HG03095 (cell line): Measurements from ENCODE around the gene IER5L.

ENCODE experiments used
- ATAC-seq: cut with Tn5 transposase; IDR thresholded peaks from one replicate; pipeline ENCODE4 v1.9.1; 2021; ENCODE audit warnings: moderate library complexity; ENCODE audit not compliant: unreplicated experiment

The IER5L gene

DNA sequence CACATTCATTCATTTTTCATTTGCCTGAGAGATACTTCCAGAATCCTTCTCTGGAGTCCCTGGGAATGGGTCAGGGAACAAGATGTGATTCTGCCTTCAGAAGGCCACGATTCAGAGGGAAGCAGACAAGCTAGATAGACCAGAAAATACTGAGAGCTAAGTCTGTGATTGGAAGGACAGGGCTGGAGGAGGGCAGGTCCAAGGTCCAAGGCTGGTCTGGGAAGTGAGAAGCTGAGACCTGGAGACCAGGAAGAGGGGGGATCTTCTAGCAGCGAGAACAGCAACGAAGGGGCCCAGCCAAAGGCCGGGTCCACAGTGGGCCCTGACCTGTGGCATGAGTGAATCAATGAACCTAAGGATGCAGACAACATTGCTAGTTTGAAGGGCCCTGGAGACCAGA lies 4.1 kb upstream of the IER5L start:
- ATAC-seq: no peak

DNA sequence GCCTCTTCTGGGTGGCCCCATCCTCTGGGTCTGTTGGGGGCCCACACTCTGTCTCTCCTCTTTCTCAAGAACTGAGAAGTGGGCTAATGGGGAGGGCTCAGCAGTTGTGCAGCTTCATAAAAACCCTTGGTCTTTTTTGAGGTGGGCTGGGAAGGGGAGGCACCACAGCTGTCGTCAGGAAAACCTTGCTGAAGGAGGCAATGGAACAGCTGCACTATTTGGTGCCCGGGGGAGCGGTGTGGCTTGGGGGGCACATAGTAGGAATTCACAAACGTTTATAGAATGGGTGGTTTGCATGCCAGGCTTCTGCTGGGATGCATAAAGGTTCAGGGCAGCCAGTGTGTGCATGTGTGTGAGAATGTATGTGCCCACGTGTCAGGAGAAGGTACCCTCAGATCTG lies 3.2 kb upstream of the IER5L start:
- no peak for ATAC-seq

DNA sequence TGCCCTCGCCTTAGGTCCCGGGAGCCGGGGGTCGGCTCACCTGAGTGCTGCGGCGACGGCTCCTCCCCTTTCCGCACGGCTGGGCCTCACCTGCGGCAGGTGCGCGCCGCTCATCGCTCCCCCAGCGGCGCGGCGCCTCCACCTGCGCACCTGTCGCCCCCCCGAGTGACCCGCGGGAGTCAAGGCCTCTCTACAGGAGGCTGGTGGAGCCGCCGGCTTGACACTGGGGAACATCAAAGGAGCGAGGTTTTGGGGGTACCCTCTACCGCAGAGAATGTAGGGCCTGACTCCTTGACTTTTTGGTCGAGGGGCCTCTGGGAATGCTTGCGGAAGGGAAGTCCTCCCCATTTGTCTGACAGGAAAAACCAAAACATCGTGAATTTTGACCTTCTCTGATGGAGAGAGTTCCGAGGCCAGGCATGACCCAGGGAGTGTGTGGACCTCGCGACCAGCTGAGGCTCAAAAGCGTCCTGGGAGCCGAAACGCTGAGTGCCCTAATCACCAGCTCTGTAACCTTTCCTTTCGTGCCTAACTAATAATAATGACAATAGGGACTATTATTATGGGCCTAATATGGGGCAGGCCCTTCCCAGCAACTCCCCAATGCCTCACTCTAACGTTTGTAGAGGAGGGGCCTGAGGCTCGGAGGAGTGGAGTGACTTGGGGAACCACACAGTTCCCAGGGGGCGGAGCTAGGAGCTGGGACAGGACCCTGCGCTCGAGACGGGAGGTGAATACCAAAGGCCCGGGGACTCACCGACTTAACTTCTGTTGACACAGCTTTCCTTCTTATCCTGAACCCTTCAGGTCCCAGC lies 714 bp upstream of the IER5L start:
- ATAC-seq: no peak

DNA sequence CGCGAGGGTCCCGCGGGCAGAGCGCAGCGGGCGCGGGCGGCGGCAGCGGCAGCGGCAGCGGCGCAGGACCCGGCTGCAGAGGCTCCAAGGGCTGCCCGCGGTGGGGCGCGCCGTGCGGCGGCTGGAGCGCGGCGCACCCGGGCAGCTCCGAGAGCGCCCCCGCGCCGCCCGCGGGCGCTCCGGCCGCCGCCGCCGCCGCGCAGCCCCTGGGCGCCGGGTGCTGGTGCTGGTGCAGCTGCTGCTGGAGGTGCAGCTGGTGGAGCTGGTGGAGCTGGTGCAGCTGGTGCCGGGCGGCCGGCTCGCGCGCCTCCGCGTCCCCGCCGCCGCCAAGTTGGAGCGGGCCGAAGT lies 644 bp downstream of the IER5L start:
- peak; percentile 15 for ATAC-seq

DNA sequence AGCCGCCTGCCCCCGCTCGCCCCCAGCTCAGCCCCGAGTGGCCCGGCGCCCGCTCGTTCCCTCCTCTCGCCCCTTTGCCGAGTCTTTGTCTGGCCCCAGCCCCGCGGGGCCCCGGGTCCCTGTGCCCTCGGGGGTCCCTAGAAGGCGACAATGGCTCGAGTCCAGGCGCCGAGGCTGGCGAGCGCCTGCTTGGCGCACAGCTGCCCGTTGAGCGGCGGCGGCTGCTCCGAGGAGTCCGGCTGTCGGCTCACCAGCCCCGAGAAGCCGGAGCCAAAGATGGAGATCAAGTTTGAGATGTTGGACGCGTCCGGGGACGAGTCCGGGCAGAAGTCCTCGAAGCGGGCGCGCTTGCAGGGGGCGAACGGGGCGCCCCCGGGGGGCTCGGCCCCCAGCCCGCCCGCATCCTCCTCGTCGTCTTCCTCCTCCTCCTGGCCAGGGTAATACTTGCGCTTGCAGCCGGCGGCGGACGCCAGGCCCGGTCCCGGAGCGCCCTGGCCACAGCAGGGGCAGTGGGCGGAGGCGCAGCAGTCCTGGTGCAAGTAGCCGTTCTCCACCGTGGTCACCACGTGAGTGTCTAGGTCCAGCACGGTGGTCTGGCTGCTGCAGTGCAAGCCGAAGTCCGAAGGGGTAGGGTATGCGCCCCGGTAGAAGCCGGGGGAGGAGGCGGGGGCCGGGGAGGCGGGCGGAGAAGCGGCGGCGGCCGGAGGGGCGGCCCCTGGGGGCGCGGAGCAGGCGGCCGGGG lies 1.2 kb downstream of the IER5L start:
- no peak for ATAC-seq

DNA sequence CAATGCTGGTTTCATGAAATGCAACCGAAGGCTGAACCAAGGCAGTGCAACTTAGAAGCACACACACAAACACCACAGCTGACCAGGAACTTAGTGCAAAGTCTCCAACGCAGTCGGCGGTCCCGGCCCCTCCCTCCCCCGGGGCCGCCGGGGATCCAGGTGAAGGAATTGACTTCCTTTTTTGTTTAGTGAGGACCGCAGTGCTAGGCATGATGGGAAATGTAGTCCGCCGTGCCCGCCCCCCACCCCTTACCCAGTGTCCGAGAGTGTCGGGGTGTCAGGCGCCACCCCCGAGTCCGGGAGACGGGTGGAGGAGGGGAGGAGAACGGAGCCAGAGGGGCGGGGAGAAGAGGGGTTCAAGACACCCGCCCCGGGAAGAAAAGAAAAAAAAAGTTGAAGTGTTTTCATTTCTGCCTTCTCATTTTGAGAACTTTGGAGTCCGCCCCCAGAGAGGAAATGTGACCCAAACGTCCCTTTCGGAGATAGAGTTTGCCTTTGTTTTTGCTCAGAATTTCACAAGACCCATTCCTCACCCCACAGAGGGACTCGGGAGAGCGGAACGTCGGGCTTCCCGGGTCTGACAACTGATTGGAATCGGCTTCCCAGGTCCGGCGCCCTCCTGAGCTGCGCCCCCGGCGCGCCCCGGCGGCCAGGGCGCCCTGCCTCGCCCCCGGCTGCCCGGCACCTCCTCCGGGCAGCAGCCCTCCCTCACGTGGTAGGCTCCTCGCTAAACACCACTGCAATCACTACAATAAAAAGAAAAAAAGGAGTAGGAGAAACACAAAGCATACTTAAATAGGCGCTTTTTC lies 2.0 kb downstream of the IER5L start:
- no peak for ATAC-seq

DNA sequence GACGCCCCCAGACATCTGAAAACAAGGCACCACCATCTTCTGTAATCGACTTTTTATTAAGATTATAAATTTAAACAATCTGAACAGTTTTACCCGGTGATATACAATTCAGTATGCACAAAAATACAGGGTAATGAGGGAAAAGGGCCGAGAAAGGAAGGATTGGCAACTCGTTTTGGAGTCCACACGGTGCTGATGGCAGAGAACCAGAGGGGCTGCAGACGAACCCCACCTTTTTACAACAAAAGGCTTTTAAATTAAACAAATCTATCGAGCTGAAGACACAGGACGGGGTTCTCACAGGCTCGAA lies 2.6 kb downstream of the IER5L start:
- no peak for ATAC-seq

DNA sequence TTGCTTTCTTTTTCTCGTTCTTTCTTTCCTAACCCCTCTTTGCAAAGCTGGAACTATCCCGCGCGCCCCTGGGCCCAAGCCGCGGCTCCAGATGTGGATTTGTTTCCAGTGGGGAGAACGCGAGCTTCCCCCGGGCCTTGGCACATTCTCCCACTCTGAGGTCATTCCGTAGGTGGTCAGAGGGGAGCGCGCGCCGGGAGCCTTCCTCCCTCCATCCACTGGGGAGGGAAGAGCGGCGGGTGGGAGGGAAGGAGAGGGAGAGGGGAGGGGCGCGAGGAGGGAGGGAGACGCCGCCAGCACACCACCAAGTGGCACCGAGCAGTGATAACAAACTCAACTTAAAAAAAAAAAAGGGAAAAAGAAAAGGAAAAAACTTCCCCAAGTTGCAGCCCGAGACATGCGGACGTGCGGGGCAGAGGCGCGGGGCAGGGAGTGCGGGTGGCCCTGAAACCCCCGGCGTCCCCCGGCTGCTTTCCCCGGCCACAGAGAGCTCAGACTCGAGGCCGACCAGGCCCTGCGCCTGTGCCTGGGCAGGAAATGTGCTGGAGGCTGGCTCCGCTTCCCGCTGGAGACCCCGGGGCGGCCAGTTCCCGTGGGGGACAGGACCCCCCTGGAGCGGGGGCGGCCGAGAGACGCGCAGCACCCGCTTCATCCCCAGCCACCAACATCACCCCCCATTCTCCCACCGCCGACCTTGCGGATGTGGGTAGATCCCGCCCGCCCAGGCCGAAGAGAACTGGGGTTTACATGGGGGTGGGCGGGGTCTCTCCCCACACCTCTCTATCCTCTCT lies 3.1 kb downstream of the IER5L start:
- ATAC-seq: no peak

DNA sequence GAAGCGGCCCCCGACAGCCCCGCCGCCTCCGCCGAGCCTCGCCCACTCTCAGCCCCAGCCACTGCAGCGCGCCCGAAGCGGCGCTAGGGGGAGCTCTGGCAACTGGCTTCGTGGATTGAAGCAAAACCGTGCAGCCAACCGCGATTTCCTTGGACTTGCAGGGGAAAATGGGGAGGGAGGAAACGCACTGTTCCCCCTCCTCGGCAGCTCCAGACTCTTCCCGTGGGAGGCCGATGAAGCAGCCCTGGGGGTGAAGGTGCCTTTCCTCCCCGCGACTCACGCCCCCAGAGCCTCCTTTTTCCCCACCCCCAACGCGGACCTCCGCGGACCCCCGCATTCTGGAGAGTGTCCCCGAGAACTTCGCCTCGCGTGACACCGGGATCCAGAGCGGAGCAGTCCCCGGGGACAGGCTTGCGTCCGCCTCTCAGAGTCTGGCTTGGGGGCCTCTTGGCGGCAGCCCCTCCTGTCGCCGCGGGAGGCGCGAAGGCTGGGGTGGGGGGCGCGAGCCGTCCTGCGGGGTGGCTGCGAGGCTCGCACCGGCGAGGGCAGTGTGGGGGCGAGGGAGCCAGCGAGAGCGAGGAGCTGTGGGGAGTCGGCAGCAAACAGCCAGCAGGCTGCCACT lies 3.8 kb downstream of the IER5L start:
- ATAC-seq: no peak

DNA sequence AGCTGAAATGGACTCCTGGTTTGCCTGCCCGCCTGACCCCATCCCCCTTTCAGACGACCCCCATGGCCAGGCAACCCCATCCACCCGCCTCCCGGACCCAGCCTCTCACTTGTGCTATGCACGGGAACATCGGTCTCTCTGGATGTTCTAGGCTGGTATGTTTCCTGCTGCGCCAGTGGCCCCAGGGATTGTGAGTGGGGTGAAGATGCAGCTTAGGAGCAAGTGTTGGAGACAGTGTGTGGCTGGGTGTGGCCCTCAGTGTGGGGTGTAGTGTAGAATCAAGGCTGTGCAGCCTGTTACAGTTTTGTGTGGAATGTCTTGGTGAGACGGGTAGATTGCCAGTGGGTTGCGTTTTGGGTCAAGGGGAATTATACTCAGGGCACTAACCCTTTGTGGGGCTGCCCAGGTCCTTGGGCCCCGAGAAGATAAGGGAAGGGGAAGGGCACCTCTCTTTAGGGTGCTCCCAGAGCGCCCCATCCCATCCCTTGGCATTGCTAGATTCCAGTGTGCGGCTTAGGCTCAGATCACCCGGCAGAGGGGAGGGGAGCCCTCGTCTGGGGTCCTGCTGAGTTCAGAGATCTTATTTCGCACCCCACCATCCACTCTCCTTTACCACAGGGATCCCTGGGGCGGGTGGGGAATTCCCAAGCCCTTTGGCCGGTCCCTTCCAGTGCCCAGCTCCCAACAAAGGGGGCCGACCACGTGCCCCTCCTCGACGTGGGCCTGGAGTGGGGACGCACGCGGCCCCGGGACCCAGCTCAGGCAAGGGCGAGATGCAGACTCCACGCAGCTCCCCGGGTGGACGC lies 4.6 kb downstream of the IER5L start:
- ATAC-seq: no peak

DNA sequence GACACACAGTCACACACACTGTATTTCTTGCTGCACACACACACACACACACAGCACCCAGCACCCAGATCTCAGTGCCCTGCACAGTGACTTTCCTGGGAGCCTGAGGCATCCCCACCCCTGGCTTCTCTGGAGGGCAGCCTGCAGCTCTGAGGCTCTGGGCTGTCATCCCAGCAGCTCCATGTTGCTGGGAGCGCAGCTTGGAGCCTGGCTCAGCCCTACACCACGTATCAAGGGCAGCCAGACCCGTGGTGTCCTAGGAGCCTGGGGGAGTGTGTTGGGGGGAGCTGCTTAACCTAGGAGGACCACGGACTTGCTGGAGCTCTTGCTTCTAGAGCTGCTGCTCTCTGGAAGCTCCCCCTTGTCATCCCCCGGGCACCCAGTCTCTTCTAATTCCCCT lies 5.2 kb downstream of the IER5L start:
- ATAC-seq: no peak

DNA sequence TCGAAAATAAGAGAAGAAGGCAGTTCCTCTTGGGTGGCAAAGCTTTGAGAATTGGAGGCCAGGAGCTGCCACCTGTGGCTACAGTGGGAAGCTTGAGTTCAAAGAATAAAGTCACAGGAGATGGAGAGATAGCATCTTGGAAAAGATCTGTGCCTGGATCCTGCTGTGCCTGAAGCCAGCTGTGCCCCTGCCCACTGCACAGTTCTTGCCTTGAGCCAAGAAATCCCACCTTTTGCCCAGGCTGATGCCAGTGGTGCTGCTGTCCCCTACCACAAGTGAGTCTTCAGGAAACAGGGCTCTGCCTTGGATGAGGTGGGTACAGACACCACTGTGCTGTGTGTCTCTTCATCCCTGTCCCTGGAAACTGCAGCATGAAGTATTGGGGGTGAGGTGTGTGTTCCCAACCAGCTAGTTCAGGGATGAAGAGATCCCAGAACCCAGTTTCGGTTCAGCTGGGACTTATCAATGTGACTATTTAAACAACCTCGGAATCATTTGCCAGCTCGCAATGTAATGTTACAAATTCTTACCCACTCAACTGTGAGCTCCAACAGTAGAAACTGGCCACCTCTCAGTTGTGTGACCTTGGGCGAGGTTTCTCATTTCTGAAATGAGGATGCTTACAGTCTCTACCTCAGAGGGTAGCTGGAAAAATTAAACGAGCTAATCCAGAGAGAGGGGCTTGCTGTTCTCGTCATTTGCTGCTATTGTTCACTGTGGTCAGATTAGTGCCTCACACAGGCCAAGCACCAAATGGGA lies 5.9 kb downstream of the IER5L start:
- no peak for ATAC-seq

DNA sequence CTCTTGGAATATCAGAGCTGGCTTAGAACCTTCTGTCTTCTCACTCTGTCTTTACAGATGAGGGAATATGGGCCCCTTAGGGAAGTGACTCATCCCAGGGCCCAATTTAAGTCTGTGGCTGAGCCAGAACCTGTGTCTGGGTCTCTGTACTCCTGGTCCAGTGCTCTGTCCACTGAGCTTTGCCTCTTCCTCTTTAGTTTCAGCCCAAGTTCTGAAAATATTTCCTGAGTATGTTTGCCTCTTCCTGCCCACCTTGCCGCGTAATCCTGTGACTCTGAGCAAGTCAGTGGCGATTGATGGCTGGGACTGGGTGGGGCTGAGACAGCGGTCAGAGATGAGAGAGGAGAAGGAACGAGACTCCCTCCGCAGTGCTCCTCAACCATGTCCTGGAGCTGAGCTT lies 7.8 kb downstream of the IER5L start:
- ATAC-seq: no peak

DNA sequence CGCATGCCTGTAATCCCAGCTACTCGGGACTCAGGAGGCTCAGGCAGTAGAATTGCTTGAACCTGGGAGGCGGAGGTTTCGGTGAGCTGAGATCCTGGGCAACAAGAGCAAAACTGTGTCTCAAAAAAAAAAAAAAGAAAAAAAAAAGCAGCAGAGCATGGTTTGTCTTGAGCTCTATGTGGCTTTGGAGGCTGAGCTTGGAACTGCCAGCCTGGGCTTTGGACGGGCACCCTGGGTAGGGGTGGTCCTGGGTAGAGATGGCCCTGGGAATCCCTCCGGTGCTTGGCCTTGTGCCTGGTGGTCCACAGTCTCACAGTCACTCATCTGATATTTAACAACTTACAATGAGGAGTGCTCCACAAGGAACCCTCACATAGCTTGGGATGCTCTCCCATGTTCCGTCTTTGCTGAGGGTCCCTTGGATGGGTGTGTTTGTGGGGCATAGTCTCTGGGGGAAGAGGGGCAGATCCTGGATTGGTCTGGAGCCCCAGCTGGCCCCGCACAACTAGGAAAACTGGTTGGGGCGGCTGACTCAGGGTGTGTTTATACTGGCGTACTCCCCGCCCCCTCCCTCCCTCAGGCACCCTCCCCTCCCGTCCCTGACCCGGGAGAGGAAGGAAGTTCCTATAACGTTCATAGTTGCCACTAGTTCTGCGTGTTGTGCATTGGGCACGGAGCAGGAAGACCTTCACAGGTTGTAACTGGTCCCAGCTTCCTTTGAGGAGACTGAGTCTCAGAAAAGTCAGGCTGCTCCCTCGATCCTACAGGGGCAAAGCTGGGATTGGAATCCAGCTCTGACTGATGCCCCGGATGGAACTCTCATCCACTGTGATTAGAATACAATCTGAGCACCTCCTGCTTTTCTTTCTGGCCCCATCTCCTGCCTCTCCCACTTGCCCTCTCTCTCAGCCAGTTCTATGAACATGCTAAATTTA lies 11.2 kb downstream of the IER5L start:
- no peak for ATAC-seq

DNA sequence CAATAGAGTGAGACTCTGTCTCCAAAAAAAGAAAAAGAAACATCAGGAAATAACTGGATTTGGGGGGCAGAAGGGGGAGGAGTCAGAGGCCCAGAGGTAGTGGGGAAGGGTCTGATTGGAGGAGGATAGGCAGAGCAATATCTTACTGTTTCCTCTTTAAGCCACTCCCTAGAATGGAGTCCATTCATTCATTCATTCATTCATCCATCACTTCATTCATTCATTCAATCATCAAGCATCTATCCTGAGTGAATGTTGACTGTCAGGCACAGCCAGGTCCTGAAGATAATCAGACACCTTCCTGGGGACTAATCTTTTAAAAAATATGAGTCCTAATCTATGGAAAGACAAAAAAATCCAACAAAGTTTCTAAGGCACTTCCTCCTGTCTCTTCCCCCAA lies 12.9 kb downstream of the IER5L start:
- ATAC-seq: no peak

DNA sequence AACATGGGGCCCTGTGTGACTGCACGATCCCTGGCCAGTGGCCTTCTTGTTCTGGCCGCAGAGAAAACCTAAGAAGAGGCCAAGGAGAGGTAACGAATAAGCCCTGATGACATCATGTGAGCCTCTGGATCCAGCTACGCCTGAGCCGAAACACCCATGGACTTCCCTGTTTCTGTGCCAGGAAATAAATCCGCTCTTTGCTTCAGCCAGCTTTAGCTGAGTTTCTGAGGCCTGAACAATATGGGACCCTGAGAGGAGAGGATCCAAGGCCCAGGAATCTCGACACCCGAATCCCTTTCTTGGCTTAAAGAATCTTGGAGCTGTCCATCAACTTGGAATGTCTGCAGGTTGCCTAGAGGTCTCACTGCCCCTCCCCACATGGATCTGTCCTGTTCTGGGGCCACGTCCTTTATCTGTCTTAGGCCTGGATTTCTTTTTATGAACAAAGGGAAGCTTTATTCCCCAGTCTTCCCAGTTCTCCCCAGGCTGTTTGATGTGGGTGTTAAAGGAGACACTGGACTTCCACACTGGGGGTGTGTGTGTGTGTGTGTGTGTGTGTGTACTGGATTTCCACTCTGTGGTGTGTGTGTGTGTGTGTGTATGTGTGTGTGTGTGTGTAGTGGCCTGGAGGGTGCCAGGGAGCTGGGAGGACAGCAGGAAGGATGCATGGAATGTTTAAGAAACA lies 13.7 kb downstream of the IER5L start:
- ATAC-seq: no peak

DNA sequence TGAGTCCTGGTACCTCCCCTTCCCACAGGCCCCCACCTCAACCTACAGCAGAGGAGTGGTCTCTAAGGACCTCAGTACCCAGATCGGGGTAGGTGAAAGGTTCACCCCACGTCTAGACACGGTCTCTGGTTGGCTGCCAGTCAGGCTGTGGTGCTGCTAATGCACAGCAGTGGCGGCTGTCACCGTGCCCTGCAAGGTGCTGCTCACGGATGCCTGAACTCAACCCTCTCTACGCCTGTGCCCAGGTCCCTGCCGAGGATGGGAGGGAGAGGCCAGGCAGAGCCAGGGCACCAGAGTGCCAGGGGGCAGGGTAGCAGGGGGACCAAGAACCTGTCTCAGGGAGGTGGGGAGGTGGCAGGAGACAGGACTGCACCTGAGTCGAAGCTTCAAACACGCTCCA lies 14.3 kb downstream of the IER5L start:
- ATAC-seq: no peak
